H1 (cell line): Measurements from ENCODE around the gene CNR2. TPM values are rescaled to one million over a fixed set of nuclear protein-coding genes. Genes with fewer than 3 reads are reported as not detected.
A peak's percentile ranks its signal among the peaks of the same experiment; 100 is the strongest.

Experiments
- CTCF ChIA-PET: fragments of 300-600 bp; sonication (Branson Sonifier 250); formaldehyde crosslinking; loops from one replicate; lab custom pipeline; 2021; ENCODE audit not compliant: partially characterized antibody; lab: Charles Lee
- POLR2A ChIA-PET: fragments of 300-600 bp; sonication (Branson Sonifier 250); formaldehyde crosslinking; loops from one replicate; lab custom pipeline; 2021; ENCODE audit warnings: inconsistent platforms; ENCODE audit not compliant: partially characterized antibody; lab: Charles Lee
- DNase-seq, 2 experiments: peaks; one replicate each; pipeline versions ENCODE4 v3.0.0 to v3.0.0-alpha.2; 2010 to 2022; ENCODE audit warnings: low spot score in 2 of 2, low read depth in 1 of 2, mixed read lengths in 1 of 2
- FAIRE-seq: peaks from 2 replicates; lab custom pipeline; 2011; peaks lifted over from hg19 to GRCh38; lab: Jason Lieb, UNC
- H2AFZ ChIP-seq: 2 replicates; pipeline ENCODE4 v1.8.1; 2012; ENCODE audit warnings: low read length, inconsistent platforms
- H2AK5ac ChIP-seq: 2 replicates; pipeline ENCODE4 v1.6.1; 2013; ENCODE audit warnings: low read depth, low read length
- H2BK120ac ChIP-seq: replicated peaks from 2 replicates; pipeline ENCODE3; 2013; ENCODE audit warnings: low read depth, low read length, inconsistent platforms
- H2BK12ac ChIP-seq: 2 replicates; pipeline ENCODE4 v1.6.1; 2013; ENCODE audit warnings: low read depth, low read length
- H2BK15ac ChIP-seq: 2 replicates; pipeline ENCODE4 v1.6.1; 2013; ENCODE audit warnings: low read length
- H2BK20ac ChIP-seq: 2 replicates; pipeline ENCODE4 v1.6.1; 2013; ENCODE audit warnings: low read length
- H2BK5ac ChIP-seq: 2 replicates; pipeline ENCODE4 v1.6.1; 2013; ENCODE audit warnings: low read depth, low read length
- H3K14ac ChIP-seq: 2 replicates; pipeline ENCODE4 v1.6.1; 2013; ENCODE audit warnings: inconsistent platforms; ENCODE audit not compliant: insufficient read length
- H3K18ac ChIP-seq: 2 replicates; pipeline ENCODE4 v1.6.1; 2013; ENCODE audit warnings: low read length; ENCODE audit errors: extremely low read depth
- H3K23ac ChIP-seq: 2 replicates; pipeline ENCODE4 v1.6.1; 2013; ENCODE audit warnings: inconsistent platforms; ENCODE audit not compliant: insufficient read length
- H3K23me2 ChIP-seq: 2 replicates; pipeline ENCODE4 v1.6.1; 2013; ENCODE audit warnings: low read depth, low read length
- H3K27ac ChIP-seq: 2 replicates; pipeline ENCODE4 v1.6.1; 2011; ENCODE audit warnings: low read depth, low read length, inconsistent platforms
- H3K27me3 ChIP-seq, 4 experiments: replicated peaks in 1 of 4; 1 replicate in 1 of 4; 2 replicates in 3 of 4; pipeline versions ENCODE4 v1.6.1 to v1.8.1; 2011 to 2013; ENCODE audit warnings: low read length in 3 of 4, mild to moderate bottlenecking in 3 of 4, inconsistent platforms in 2 of 4, mixed read lengths in 2 of 4, moderate library complexity in 1 of 4; ENCODE audit not compliant: control insufficient read depth in 3 of 4, insufficient read depth in 3 of 4; ENCODE audit errors: extremely low read depth in 1 of 4
- H3K36me3 ChIP-seq, 4 experiments: 2 replicates each; pipeline versions ENCODE4 v1.6.1 to v1.8.1; 2011 to 2013; ENCODE audit warnings: mild to moderate bottlenecking in 4 of 4, low read length in 3 of 4, moderate library complexity in 2 of 4, control low read depth in 1 of 4, inconsistent platforms in 1 of 4; ENCODE audit not compliant: insufficient read depth in 4 of 4, control insufficient read depth in 2 of 4
- H3K4ac ChIP-seq: replicated peaks from 2 replicates; pipeline ENCODE3; 2013; ENCODE audit warnings: low read length, low read depth, mixed read lengths, inconsistent platforms; ENCODE audit not compliant: insufficient read length
- H3K4me1 ChIP-seq, 4 experiments: replicated peaks in 1 of 4; 1 replicate in 1 of 4; 2 replicates in 3 of 4; pipeline versions ENCODE4 v1.6.1 to v1.8.1; 2011 to 2013; ENCODE audit warnings: low read length in 3 of 4, inconsistent platforms in 2 of 4, mixed read lengths in 1 of 4; ENCODE audit not compliant: insufficient read depth in 4 of 4, control insufficient read depth in 3 of 4
- H3K4me2 ChIP-seq, 2 experiments: 2 replicates each; pipeline versions ENCODE4 v1.6.1 to v1.8.1; 2011 to 2013; ENCODE audit warnings: low read depth in 2 of 2, low read length in 2 of 2, control low read depth in 1 of 2, inconsistent platforms in 1 of 2, mild to moderate bottlenecking in 1 of 2; ENCODE audit not compliant: insufficient read depth in 1 of 2
- H3K4me3 ChIP-seq, 4 experiments: fragments of 200-600, 300-600 bp in 1 of 4; sonication (generic), shearing (Covaris generic), sonication (Bioruptor Twin) in 1 of 4; 2 replicates each; pipeline versions ENCODE4 v1.5.1 to v1.8.1; 2011 to 2016; ENCODE audit warnings: low read length in 4 of 4, low read depth in 3 of 4, control low read depth in 2 of 4, inconsistent platforms in 2 of 4, mild to moderate bottlenecking in 2 of 4, mixed read lengths in 1 of 4, moderate library complexity in 1 of 4; ENCODE audit not compliant: insufficient read depth in 2 of 4; ENCODE audit errors: extremely low read depth in 1 of 4
- H3K56ac ChIP-seq: replicated peaks from 2 replicates; pipeline ENCODE3; 2013; ENCODE audit warnings: low read depth, mild to moderate bottlenecking, mixed read lengths, low read length, inconsistent platforms; ENCODE audit not compliant: insufficient read length
- H3K79me1 ChIP-seq: 2 replicates; pipeline ENCODE4 v1.6.1; 2013; ENCODE audit warnings: low read depth, low read length, control low read depth
- H3K79me2 ChIP-seq, 2 experiments: 2 replicates each; pipeline versions ENCODE4 v1.6.1 to v1.8.1; 2012 to 2013; ENCODE audit warnings: low read length in 2 of 2, mild to moderate bottlenecking in 2 of 2, inconsistent platforms in 1 of 2; ENCODE audit not compliant: insufficient read depth in 2 of 2, control insufficient read depth in 1 of 2
- H3K9ac ChIP-seq, 4 experiments: replicated peaks in 1 of 4; 1 replicate in 1 of 4; 2 replicates in 3 of 4; pipeline versions ENCODE4 v1.6.1 to v1.8.1; 2011 to 2013; ENCODE audit warnings: low read depth in 3 of 4, low read length in 3 of 4, control low read depth in 2 of 4, mild to moderate bottlenecking in 2 of 4, moderate library complexity in 2 of 4, inconsistent platforms in 1 of 4; ENCODE audit errors: extremely low read depth in 1 of 4
- H3K9me3 ChIP-seq, 2 experiments: 2 replicates each; pipeline versions ENCODE4 v1.6.1 to v1.8.1; 2012 to 2013; ENCODE audit warnings: mild to moderate bottlenecking in 2 of 2, moderate library complexity in 2 of 2, control low read depth in 1 of 2, inconsistent platforms in 1 of 2, low read depth in 1 of 2, low read length in 1 of 2, mixed read lengths in 1 of 2; ENCODE audit not compliant: insufficient read depth in 2 of 2
- H4K20me1 ChIP-seq, 2 experiments: replicated peaks in 1 of 2; 2 replicates each; pipeline versions ENCODE3 to v1.8.1; 2011 to 2013; ENCODE audit warnings: inconsistent platforms in 2 of 2, low read length in 2 of 2, mild to moderate bottlenecking in 1 of 2; ENCODE audit not compliant: insufficient read depth in 2 of 2, control insufficient read depth in 1 of 2
- H4K5ac ChIP-seq: 2 replicates; pipeline ENCODE4 v1.6.1; 2013; ENCODE audit warnings: low read length, low read depth, mixed read lengths, inconsistent platforms; ENCODE audit not compliant: insufficient read length
- H4K8ac ChIP-seq: 2 replicates; pipeline ENCODE4 v1.8.0; 2013; ENCODE audit warnings: mild to moderate bottlenecking, moderate library complexity, low read length, inconsistent platforms; ENCODE audit not compliant: insufficient read depth; ENCODE audit errors: extremely low read depth
- H4K91ac ChIP-seq: replicated peaks from 2 replicates; pipeline ENCODE3; 2013; ENCODE audit warnings: low read length, mixed read lengths, inconsistent platforms; ENCODE audit not compliant: insufficient read length
- CREB1 ChIP-seq: IDR thresholded peaks from 2 replicates; pipeline ENCODE4 v1.6.1; 2012; ENCODE audit warnings: inconsistent platforms
- KDM1A ChIP-seq: fragments of 200-600, 300-600 bp; sonication (generic); IDR thresholded peaks from 2 replicates; pipeline ENCODE4 v1.7.1; 2016; ENCODE audit warnings: mild to moderate bottlenecking, low read length, borderline replicate concordance
- WGBS, 2 experiments: shearing (Covaris generic) in 1 of 2; methylation state at CpG; one replicate each; pipeline versions ENCODE4 v1.1.6 to v1.1.7; 2013 to 2015; ENCODE audit warnings: low lambda C conversion rate in 2 of 2, mixed read lengths in 2 of 2, inconsistent platforms in 1 of 2, low coverage in 1 of 2, missing lambda C conversion rate in 1 of 2; ENCODE audit not compliant: insufficient replicate concordance in 2 of 2, insufficient coverage in 1 of 2, insufficient read length in 1 of 2; ENCODE audit errors: extremely low coverage in 1 of 2, missing lambda C conversion rate in 1 of 2; 5-methylcytosine and 5-hydroxymethylcytosine counted together
- polyA plus RNA-seq, 7 experiments: library from polyadenylated mRNA; depleted of rRNA in 3 of 7; stranded (reverse) in 5 of 7; unstranded in 2 of 7; fragments of >200 nt in 5 of 7; fragments of 200-250 nt in 2 of 7; gene quantifications; 1 replicate in 5 of 7; 2 replicates in 1 of 7; 4 replicates in 1 of 7; pipeline versions ENCODE4 v1.2.1 to v1.2.3, GENCODE V29; 2011 to 2013; ENCODE audit warnings: missing spikeins in 2 of 7, mixed read lengths in 2 of 7
- total RNA-seq: library from RNA; stranded (reverse); fragmentation: NEBNext Ultra II Directional; extraction: Animal tissue kit (Norgen Biotek cat#: 25700); gene quantifications from 2 replicates; pipeline ENCODE4 v1.2.1, GENCODE V29; 2021

CNR2 gene
- total and polyA plus RNA-seq, 2 of the 8 experiments (the other 6 are each of a cell fraction or from before 2014, with no cell fraction given): not detected

DNA sequence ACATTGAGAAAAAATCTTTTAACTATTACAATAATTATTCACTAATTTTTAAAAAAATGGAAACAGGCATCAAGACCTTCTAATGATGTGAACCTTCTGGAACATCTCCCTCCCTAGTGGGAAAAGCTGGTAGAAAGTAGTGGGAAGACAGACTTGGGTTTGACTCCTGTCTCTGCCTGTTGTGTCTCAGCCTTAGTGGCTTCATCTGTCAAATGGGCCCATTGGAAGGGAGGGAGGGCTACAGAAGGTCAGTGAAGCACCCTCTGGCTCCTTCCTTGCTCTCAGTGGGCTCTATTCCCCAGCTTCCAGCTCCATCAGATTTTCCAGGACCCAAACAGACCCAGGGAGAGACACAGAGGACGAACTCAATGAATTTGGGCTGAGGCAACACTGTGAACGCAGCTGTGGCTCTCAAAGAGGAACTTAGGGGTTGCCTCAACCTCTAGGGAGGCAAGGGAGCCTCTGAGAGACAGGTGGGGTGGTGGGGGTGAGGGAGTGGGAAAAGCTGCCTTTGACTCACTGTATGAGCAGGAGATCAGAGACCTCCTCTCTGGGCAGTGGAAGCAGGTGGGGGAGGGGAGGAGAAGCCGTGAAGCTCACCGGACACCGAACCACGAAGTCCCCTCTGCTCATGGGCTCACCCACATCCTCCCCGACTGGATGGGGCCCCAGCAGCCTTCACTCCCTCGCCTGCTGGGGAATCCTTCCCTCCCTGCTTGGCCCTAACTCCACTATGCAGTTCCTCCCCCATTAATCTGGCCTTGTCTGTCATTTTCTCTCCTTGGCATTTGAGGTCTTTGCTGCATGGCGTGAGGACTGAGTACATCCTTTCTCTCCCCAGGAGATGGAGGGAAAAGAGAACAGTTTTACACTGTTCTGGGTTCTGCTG lies 4.5 kb downstream of the CNR2 start:
- Histone ChIP-seq H2BK5ac (no peak overlapping the region), H3K9ac (no peak overlapping the region), H2AFZ (no peak overlapping the region), H3K9me3 (no peaks in the 10 kb centered on the region), H3K56ac (no peak overlapping the region), H4K91ac (peak overlapping the region; percentile 83), H3K36me3 (no peaks in the 10 kb centered on the region; a peak in 1 of 8 replicates), H2BK15ac (peak overlapping the region; percentile 92; the same call in 1 of the 2 replicates), H3K4me3 (no peak overlapping the region), H3K27me3 (peaks cover 0 to 8% (median 5%) of the 10 kb centered on the region in 4 experiments; a peak in 5 of 7 replicates), H3K4ac (peak overlapping the region; percentile 36), H2BK120ac (no peak overlapping the region), H4K20me1 (no peaks in the 10 kb centered on the region), H3K14ac (no peak overlapping the region), H3K79me1 (no peaks in the 10 kb centered on the region), H2BK12ac (peak overlapping the region; percentile 68; the same call in 1 of the 2 replicates), H2BK20ac (0 out of 2 replicates have a peak overlapping the region, but pooled peaks have one; percentile 32), H3K23me2 (no peaks in the 10 kb centered on the region), H3K18ac (no peak overlapping the region), H3K4me2 (no peak overlapping the region), H3K23ac (no peak overlapping the region), H3K27ac (no peak overlapping the region), H4K8ac (peak overlapping the region; percentile 29), H4K5ac (no peak overlapping the region), H3K4me1 (peaks cover 5 to 8% (median 5%) of the 10 kb centered on the region in 4 experiments), H3K79me2 (no peaks in the 10 kb centered on the region), H2AK5ac (0 out of 2 replicates have a peak overlapping the region, but pooled peaks have one; percentile 34)
- WGBS, 2 experiments: 86% methylated on average over 3 of the region's 9 CpGs; no CpG with 5 or more reads in 1 of the 2 experiments
- DNase-seq: no peak
- CTCF ChIA-PET: interaction anchor here (0.6 to 5.1 kb wide), 4 partner anchors 21 to 126 kb away, joined by 3 to 28 read pairs (median 4); no protein-coding TSS in a partner anchor
- TF ChIP-seq CREB1: no peak
- TF ChIP-seq KDM1A: 0 out of 2 replicates have a peak, but pooled peaks have one; percentile 39
- no peak for FAIRE-seq
- POLR2A ChIA-PET: interaction anchor here (1.1 to 1.2 kb wide), 2 partner anchors 28 to 138 kb away, joined by 3 read pairs; no protein-coding TSS in a partner anchor
